Measurements from ENCODE around the gene ARHGAP9. TPM values are rescaled to one million over a fixed set of nuclear protein-coding genes. Genes with fewer than 3 reads are reported as not detected.
"Not testable (repeated sequence)": the region's sequence is repeated elsewhere in the genome, so short reads cannot be mapped to it uniquely, and the experiment has no call there.

ARHGAP9 gene
- total RNA-seq, 3 donors from 2014 or later (not counting 1 experiment from before 2014, with no cell fraction given), result 558 to 1,091 (median 1,015) TPM

DNA sequence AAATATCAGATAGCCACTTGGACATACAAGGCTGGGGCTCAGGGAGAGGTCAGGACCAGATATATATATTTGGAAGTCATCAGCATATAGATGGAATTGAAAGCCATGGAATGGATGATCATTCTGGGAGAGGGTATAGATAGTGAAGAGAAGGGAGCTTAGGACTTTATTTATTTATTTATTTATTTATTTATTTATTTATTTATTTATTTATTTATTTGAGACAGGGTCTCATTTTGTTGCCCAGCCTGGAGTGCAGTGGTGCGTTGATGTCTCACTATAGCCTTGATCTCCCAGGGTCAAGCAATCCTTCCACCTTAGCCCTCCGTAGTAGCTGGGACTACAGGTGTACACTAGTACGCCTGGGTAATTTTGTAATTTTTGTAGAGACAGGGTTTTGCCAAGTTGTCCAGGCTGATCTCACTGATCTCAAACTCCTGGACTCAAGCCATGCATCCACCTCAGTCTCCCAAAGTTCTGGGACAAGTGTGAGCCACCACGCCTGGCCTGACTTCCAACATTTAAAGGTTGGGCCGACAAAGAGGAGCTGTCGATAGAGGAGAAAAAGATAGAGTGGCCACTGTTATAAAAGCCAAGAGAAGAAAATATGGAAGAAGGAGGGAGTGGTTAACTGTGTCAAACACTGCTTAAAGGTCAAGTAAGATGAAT lies 33.2 kb downstream of the ARHGAP9 start:
- 94% methylated on average over 5 of the region's 6 CpGs for WGBS (ENCODE audit: insufficient coverage)
- TF ChIP-seq, protein P1, sequence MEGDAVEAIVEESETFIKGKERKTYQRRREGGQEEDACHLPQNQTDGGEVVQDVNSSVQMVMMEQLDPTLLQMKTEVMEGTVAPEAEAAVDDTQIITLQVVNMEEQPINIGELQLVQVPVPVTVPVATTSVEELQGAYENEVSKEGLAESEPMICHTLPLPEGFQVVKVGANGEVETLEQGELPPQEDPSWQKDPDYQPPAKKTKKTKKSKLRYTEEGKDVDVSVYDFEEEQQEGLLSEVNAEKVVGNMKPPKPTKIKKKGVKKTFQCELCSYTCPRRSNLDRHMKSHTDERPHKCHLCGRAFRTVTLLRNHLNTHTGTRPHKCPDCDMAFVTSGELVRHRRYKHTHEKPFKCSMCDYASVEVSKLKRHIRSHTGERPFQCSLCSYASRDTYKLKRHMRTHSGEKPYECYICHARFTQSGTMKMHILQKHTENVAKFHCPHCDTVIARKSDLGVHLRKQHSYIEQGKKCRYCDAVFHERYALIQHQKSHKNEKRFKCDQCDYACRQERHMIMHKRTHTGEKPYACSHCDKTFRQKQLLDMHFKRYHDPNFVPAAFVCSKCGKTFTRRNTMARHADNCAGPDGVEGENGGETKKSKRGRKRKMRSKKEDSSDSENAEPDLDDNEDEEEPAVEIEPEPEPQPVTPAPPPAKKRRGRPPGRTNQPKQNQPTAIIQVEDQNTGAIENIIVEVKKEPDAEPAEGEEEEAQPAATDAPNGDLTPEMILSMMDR (IDR thresholded peaks at IDR 0.05), result no peak
- DNase-seq, result no peak

GRCh38 chr12:57444744-57445143 lies 34.9 kb downstream of the ARHGAP9 start:
- H3K4me1 ChIP-seq (ENCODE audit: control insufficient read depth, insufficient read depth, low read length), result no peaks in the 10 kb centered on the region
- no peak overlapping the region for H3K4me3 ChIP-seq (ENCODE audit: low read length)
- 86% methylated on average over 5 of the region's 5 CpGs for WGBS (ENCODE audit: insufficient coverage)
- Mint-ChIP-seq H3K4me3 (no peak overlapping the region), H3K27ac (no peak overlapping the region), H3K36me3 (no peaks in the 10 kb centered on the region), H3K4me1 (no peaks in the 10 kb centered on the region), H3K9me3 (no peaks in the 10 kb centered on the region), H3K27me3 (ENCODE audit: low read depth in 2 of 2) (peaks cover 5 to 6% of the 10 kb centered on the region in 2 donors)
- H3K36me3 ChIP-seq (ENCODE audit: control insufficient read depth, insufficient read depth, low read length), result no peaks in the 10 kb centered on the region
- DNase-seq, result no peak
- TF ChIP-seq, protein P1 (IDR thresholded peaks at IDR 0.05), result no peak
- ATAC-seq, result no peak
- intact Hi-C loops (cut with micrococcal nuclease), result no loop called here
- no peak overlapping the region for H3K27ac ChIP-seq (ENCODE audit: low read length)
- H3K9me3 ChIP-seq (ENCODE audit: control insufficient read depth, insufficient read depth, low read length), result peaks cover 6% of the 10 kb centered on the region
- no peaks in the 10 kb centered on the region for H3K27me3 ChIP-seq (ENCODE audit: control insufficient read depth, insufficient read depth, low read length)

More for the DNA sequence above, 33.2 kb downstream of the ARHGAP9 start:
- Mint-ChIP-seq H3K9me3 (no peaks in the 10 kb centered on the region), H3K27me3 (ENCODE audit: low read depth in 2 of 2) (peaks cover 0 to 5% of the 10 kb centered on the region in 2 donors), H3K27ac (no peak overlapping the region), H3K4me1 (no peaks in the 10 kb centered on the region), H3K36me3 (no peaks in the 10 kb centered on the region), H3K4me3 (no peak overlapping the region)
- Histone ChIP-seq H3K4me3 (ENCODE audit: low read length) (no peak overlapping the region), H3K4me1 (ENCODE audit: control insufficient read depth, insufficient read depth, low read length) (no peaks in the 10 kb centered on the region), H3K9me3 (ENCODE audit: control insufficient read depth, insufficient read depth, low read length) (peaks cover 2% of the 10 kb centered on the region), H3K27ac (ENCODE audit: low read length) (no peak overlapping the region), H3K27me3 (ENCODE audit: control insufficient read depth, insufficient read depth, low read length) (no peaks in the 10 kb centered on the region), H3K36me3 (ENCODE audit: control insufficient read depth, insufficient read depth, low read length) (no peaks in the 10 kb centered on the region)
- ATAC-seq, result no peak
- intact Hi-C loops (cut with micrococcal nuclease), result no loop called here

DNA sequence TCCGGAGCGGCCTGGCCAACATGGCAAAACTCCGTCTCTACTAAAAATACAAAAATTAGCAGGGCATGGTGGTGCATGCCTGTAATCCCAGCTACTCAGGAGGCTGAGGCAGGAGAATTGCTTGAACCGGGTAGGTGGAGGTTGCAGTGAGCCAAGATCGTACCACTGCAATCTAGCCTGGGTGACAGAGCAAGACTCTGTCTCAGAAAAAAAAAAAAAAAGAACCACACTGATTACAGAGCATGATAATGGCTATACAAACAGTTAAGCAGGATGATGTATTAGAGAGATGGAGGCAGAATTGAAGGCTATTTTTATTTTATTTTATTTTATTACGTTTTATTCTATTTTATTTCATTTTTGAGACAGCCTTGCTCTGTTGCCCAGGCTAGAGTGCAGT lies 35.3 kb downstream of the ARHGAP9 start:
- intact Hi-C loops (cut with micrococcal nuclease); H3K4me1 Mint-ChIP-seq; H3K27me3 Mint-ChIP-seq (ENCODE audit: low read depth in 2 of 2); H3K4me3 ChIP-seq (ENCODE audit: low read length); H3K27ac Mint-ChIP-seq; H3K27ac ChIP-seq (ENCODE audit: low read length); H3K27me3 ChIP-seq (ENCODE audit: control insufficient read depth, insufficient read depth, low read length); H3K4me3 Mint-ChIP-seq; H3K36me3 ChIP-seq (ENCODE audit: control insufficient read depth, insufficient read depth, low read length); H3K4me1 ChIP-seq (ENCODE audit: control insufficient read depth, insufficient read depth, low read length); H3K9me3 Mint-ChIP-seq; ATAC-seq; DNase-seq; H3K36me3 Mint-ChIP-seq; H3K9me3 ChIP-seq (ENCODE audit: control insufficient read depth, insufficient read depth, low read length): not testable (repeated sequence)
- WGBS (ENCODE audit: insufficient coverage), result 96% methylated on average over 5 of the region's 6 CpGs

- no peaks in the 10 kb centered on the region for H3K36me3 ChIP-seq (ENCODE audit: control insufficient read depth, insufficient read depth, low read length)
- H3K9me3 ChIP-seq (ENCODE audit: control insufficient read depth, insufficient read depth, low read length), result peaks cover 6% of the 10 kb centered on the region
- Mint-ChIP-seq H3K4me3 (no peak overlapping the region), H3K27me3 (ENCODE audit: low read depth in 2 of 2) (peaks cover 5 to 6% of the 10 kb centered on the region in 2 donors), H3K4me1 (no peaks in the 10 kb centered on the region), H3K36me3 (no peaks in the 10 kb centered on the region), H3K27ac (no peak overlapping the region), H3K9me3 (no peaks in the 10 kb centered on the region)
- TF ChIP-seq, protein P1 (IDR thresholded peaks at IDR 0.05), result no peak
- H3K27me3 ChIP-seq (ENCODE audit: control insufficient read depth, insufficient read depth, low read length), result no peaks in the 10 kb centered on the region
- ATAC-seq (no peak), DNase-seq (no peak)
- WGBS (ENCODE audit: insufficient coverage), result 44% methylated on average over 1 of the region's 1 CpG
- H3K27ac ChIP-seq (ENCODE audit: low read length), result no peak overlapping the region
- intact Hi-C loops (cut with micrococcal nuclease), result no loop called here
- no peak overlapping the region for H3K4me3 ChIP-seq (ENCODE audit: low read length)
- no peaks in the 10 kb centered on the region for H3K4me1 ChIP-seq (ENCODE audit: control insufficient read depth, insufficient read depth, low read length)
Observed at GRCh38 chr12:57441846-57442427, 37.7 kb downstream of the ARHGAP9 start.

GRCh38 chr12:57441393-57441792 lies 38.3 kb downstream of the ARHGAP9 start:
- H3K9me3 Mint-ChIP-seq; intact Hi-C loops (cut with micrococcal nuclease); H3K36me3 Mint-ChIP-seq; H3K4me1 ChIP-seq (ENCODE audit: control insufficient read depth, insufficient read depth, low read length); H3K4me3 Mint-ChIP-seq; ATAC-seq; H3K27ac Mint-ChIP-seq; H3K27me3 ChIP-seq (ENCODE audit: control insufficient read depth, insufficient read depth, low read length); H3K4me3 ChIP-seq (ENCODE audit: low read length); H3K27ac ChIP-seq (ENCODE audit: low read length); H3K4me1 Mint-ChIP-seq; H3K36me3 ChIP-seq (ENCODE audit: control insufficient read depth, insufficient read depth, low read length); H3K27me3 Mint-ChIP-seq (ENCODE audit: low read depth in 2 of 2); H3K9me3 ChIP-seq (ENCODE audit: control insufficient read depth, insufficient read depth, low read length); DNase-seq: not testable (repeated sequence)
- WGBS (ENCODE audit: insufficient coverage), result 86% methylated on average over 2 of the region's 2 CpGs
